Measurements from ENCODE around the gene PCED1B.
"Not testable (repeated sequence)": the region's sequence is repeated elsewhere in the genome, so short reads cannot be mapped to it uniquely, and the experiment has no call there.

The PCED1B gene

GRCh38 chr12:47126246-47126645, 46.8 kb downstream of the PCED1B start:
- no peak for DNase-seq

GRCh38 chr12:47131011-47131410, 51.6 kb downstream of the PCED1B start:
- no peak for DNase-seq

DNA sequence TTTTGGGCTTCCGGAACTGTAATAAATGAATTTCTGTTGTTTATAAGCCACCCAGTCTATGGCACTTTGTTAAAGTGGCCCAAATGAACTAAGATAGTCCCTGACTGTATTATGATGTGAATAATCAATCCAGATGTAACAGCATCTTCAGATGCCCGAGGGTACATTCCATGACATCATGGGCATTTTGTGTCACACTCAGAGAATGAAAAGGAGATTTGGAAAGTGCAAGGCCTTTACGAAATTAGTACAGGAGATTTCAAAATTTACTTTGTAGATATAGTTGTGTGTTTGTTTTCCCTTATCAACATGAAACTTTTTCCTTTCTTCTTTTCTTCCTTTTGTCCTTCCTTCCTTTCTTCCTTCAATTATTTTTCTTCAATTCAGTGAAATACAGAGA, 54.6 kb downstream of the PCED1B start:
- no peak for DNase-seq

DNA sequence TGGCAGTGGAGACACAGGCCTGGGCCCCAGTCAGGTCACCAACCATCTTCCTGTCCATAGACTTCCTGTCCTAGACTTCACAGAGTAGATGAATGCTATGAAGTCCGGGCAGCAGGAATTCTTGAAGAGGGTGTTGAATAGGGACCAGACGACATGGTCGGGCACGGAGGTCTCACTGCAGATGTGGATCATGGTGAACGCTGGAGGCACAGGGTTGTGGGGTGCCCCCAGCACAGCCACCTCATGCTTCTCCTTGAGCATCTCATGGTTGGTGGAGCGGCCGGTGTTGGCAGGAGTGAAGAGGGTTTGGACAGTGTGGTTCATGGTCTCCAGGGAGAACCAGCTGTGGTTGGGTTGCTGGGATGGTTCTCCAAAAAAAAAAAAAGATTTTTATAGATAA, 56.2 kb downstream of the PCED1B start:
- DNase-seq = no peak

DNA sequence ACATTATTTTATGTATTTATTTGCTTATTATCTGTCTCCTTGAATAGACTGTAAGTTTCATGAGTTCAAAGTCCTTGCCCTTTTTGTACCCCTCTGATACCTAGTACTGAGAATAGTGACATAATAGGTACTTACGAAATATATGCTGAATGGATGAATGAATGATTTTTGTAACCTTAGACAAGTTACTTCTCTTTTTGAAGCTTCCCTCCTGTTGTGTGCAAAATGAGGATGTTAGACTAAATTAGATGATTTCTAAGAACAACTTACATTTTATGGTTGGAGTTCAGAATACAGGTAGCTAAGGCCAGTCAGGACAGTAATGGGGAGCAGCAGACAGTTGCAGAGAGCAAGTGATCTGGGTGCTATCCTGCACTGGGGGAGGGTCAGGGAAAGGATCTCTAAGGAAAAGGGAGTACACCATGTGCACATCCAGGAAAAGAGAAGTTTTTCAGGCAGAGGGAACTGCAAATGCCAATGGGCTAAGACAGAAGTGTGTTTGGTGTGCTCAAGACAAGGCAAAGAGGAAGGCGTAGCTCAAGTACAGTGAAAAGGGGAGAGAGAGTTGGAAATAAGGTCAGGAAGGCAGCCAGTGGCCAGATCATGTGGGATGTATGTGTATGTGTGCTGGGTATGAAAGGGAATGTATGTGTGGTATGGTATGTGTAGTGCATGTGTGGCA, 59.7 kb downstream of the PCED1B start:
- no peak for DNase-seq

DNA sequence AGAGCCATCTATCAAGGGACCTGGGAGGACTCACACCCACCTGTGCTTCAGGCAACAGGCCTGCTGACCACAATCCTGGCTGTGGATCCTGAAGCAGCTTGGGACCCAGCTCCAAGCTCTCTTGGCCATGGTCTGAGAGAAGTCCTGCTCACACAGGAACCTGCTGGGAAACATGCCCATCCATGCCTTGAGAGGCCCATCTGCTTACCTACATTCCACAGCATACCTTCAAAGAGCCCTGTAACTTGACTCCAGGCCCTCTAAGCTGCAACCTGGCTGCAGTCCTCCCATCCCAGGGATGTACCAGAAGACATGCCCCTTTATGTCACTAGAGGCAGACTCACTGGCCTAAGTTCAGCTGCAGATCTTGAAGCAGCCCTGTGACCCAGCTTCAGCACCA, 62.0 kb downstream of the PCED1B start:
- DNase-seq = peak in 1 of 2 experiments; percentile 13

GRCh38 chr12:47144769-47145168, 65.3 kb downstream of the PCED1B start:
- no peak for DNase-seq

GRCh38 chr12:47145188-47145587, 65.8 kb downstream of the PCED1B start:
- no peak for DNase-seq

DNA sequence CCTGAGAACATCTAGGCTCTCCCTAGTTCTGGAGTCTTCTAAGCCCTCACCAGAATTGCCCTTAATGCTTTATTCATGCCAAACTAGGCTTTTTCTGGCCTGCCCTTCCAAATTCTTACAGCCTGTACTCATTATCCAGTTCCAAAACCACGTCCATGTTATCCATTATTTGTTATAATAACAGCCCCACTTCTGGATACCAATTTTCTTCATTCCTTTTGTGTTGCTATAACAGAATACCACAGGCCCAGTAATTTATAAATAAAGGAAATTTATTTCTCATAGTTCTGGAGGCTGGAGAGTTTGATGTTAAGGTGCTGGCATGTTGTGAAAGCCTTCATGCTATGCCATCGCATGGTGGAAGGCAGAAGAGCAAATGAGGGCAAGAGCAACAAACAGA, 68.3 kb downstream of the PCED1B start:
- no peak for DNase-seq

DNA sequence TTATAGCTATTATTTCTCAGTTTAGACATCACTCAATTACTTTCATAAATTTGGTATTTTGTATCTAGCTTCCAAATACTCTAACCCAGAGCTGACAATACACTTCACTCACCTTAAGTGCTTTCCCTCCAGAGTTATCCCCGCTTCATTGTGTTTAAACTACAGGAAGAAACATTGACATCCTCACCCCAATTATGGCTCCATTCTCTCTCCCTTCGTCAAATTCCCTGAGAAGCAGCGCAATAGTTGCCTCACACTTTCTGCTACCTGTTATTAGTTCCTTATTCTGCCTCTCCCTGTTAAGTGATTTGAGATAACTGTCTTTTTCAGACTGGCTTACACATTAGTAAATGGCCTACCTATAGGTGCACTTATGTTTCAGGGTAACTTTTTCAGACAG, 69.7 kb downstream of the PCED1B start:
- no peak for DNase-seq

DNA sequence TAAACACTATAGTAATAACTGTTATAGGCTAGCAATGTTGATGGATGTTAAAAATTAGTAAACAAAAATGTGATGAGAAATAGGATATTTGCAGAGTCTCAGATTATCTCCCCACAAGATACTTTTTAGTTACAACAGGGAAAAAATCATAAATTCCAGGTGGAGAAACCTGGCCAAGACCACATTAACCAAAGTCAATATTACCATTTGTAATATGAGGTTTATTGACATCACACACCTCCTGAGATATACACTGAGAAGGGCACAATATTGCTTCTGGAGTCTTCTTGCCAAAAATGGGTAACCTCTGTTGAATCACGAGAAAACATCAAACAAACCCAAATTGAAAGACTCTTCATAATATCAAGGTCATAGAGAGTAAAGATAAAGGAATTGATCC, 72.7 kb downstream of the PCED1B start:
- DNase-seq = no peak

- DNase-seq = no peak
These were observed 76.2 kb downstream of the PCED1B start for GRCh38 chr12:47155457-47156166.

DNA sequence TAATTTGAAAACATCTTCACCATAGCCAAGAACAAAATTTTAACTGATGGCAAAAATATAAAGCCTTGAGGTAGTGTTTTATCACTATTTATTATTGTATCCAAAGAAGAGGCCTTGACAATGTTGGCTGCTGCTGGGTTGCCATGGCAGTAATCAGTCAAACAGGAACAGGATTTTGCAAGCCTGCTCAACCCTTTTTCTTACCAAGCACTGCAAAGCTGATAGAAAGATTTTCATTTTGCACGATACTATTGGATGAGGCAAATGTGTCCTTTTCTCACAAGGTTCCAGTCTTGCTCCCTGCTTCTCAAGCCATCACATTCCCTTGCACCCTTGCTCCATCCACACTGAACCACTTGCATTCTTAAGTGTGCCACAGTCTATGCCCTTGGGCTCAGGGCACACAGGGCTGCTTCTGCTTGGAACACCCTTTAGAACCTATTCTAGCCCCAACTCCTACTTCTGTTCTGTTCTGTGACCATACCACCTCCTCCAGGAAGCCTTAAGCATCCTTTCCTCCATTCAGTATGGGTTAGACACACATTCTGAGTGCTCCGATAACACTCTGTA, 76.8 kb downstream of the PCED1B start:
- DNase-seq = peak in 1 of 2 experiments; percentile 12

- no peak for DNase-seq
These were observed 79.4 kb downstream of the PCED1B start for GRCh38 chr12:47158792-47159191.

DNA sequence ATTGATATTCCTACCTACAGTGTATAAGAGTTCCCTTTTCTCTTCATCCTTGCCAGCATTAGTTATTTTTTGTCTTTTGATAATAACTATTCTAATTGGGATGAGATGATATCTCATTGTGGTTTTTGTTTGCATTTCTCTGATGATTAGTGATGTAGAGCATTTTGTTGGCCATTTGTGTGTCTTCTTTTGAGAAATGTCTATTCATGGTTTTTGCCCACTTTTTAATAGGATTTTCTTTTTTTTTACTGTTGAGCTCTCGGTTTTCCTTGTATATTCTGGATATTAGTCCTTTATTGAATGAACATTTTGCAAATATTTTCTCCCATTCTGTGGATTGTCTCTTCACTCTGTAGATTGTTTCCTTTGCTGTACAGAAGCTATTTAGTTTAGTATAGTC, 79.9 kb downstream of the PCED1B start:
- DNase-seq = no peak

DNA sequence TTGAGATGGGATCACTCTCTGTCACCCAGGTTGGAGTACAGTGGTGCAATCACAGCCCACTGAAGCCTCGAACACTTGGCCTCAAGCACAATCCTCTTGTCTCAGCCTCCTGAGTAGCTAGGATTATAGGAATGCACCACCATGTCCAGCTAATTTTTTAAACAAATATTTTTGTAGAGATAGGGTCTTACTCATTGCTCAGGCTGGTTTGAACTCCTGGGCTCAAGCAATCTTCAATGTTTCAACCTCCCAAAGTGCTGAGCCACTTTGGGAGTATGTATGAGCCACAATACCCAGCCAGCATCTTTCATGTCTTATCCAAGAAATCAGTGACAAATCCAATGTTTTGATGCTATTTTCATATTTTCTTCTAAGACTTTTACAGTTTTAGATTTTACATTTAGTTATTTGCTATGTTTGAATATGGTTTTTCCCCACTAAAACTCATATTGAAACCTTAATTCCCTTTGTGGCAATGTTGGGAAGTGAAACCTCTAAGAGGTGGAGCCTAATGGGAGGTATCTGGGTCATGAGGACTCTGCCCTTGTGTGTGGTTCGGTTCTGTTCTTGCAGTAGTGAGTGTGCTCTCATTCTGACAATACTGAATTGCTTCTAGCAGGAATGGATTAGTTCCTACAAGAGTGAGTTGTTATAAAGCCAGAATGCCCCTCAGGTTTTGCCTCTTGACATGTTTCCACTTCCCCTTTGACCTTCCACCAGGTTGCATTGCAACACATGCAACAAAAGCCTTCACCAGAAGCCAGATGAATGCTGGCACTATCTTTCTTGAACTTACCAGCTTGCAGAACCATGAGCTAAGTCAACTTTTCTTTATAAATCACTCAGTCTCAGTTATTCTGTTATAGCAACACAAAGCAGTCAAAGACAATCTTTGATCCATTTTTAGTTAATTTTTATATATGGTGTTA, 81.2 kb downstream of the PCED1B start:
- no peak for DNase-seq

DNA sequence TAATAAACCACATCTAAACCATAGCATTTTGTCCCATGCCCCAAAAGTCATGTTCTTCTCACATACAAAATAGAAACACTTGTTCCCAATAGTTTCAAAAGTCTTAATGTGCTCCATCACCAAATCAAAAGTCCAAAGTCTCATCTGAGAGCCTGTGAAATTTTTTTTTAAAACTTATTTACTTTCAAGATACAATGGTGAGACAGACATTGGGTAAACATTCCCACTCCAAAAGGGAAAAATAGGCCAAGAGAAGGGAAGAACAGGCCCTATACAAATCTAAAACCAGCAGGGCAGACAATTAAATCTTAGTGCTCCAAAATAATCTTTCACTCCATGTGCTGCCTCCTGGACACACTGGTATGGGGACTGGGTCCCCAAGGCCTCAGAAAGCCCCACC, 84.7 kb downstream of the PCED1B start:
- no peak for DNase-seq

GRCh38 chr12:47164724-47165439, 85.5 kb downstream of the PCED1B start:
- DNase-seq = no peak

DNA sequence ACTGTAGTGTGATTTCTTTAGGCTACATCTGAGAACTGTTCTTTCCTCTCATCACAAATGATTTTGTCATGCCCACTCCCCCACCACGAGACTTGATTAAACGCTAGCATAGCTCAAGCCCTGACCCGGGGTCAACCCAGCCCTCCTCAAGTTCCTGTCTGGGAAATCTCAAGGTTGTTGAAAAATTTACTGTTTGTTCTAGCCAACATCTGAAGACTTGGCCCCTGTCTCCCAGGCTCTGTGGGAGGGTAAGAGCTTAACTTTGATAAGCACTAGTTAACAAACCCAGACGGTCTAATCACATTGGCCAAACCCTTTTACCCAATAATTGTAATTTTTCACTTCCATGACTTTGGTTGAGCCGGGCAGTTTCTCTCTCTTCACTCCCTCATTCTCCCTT, 86.5 kb downstream of the PCED1B start:
- no peak for DNase-seq

DNA sequence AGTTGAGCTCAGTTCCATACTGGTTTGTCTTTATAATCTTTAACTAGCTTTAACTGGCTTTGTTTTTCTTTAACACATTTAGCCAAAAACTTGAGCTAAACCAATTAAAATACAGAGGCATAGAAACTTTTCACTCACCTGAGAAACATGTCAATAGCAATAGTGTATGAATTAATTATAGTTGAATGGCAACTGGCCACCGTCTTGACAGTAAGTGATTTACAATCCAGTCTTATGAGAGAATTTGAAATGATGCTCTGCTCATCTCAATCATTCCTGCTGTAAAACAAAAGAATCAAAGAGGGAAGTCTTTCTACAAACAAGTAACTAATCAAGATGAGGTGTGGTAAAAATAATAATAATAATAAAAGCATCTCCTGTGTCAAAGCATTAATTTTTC, 86.9 kb downstream of the PCED1B start:
- DNase-seq = no peak

DNA sequence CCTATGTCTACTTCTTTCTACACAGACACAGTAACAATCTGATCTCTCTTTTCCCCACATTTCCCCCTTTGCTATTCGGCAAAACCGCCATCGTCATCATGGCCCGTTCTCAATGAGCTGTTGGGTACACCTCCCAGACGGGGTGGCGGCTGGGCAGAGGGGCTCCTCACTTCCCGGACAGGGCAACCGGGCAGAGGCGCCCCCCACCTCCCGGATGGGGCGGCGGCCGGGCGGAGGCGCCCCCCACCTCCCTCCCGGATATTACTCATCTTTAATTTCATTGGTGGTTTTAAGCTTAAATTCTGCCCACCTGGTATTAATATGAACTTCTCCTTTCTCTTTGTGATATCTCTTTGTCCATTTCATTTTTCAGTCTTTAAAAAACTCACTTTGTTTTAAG, 90.9 kb downstream of the PCED1B start:
- not testable (repeated sequence) for DNase-seq

DNA sequence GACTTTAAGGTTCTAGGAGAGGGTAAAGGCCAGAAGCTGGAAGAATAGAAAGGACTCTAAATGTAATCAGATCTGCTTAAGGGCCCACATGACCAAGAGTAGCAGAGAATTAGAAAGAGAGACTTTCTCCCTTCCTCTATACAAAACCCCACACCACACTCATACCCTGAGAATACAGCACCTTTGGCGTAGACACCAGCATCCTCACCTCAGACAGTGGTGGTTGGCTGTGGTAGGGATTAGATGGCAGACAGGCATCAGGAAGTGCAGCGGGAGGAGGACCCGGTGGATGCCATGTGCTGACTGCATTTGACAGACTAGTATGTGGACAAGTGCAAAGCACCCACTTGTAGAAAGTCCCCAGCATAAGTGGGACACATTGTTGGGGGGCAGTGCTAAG, 98.6 kb downstream of the PCED1B start:
- DNase-seq = no peak
